ENCODE results near the gene PPP4R3A. TPM values are rescaled to one million over a fixed set of nuclear protein-coding genes. Genes with fewer than 3 reads are reported as not detected.

The PPP4R3A gene
- total RNA-seq, 3 donors from 2014 or later (not counting 1 experiment from before 2014, with no cell fraction given), result 168 to 216 (median 180) TPM

- no peaks in the 10 kb centered on the region for H3K27me3 ChIP-seq (ENCODE audit: control insufficient read depth, insufficient read depth, low read length)
- H3K9me3 Mint-ChIP-seq, result no peaks in the 10 kb centered on the region
Observed at GRCh38 chr14:91533623-91534022, 23.5 kb upstream of the PPP4R3A start.

GRCh38 chr14:91523972-91524371 is 13.9 kb upstream of the PPP4R3A start:
- Mint-ChIP-seq H3K36me3 (no peaks in the 10 kb centered on the region), H3K27ac (no peak overlapping the region), H3K4me3 (no peak overlapping the region), H3K9me3 (no peaks in the 10 kb centered on the region), H3K4me1 (peaks cover 12 to 13% of the 10 kb centered on the region in 2 donors), H3K27me3 (ENCODE audit: low read depth in 2 of 2) (peaks cover 0 to 5% of the 10 kb centered on the region in 2 donors)
- Histone ChIP-seq H3K27me3 (ENCODE audit: control insufficient read depth, insufficient read depth, low read length) (no peaks in the 10 kb centered on the region), H3K27ac (ENCODE audit: low read length) (no peak overlapping the region), H3K9me3 (ENCODE audit: control insufficient read depth, insufficient read depth, low read length) (no peaks in the 10 kb centered on the region), H3K36me3 (ENCODE audit: control insufficient read depth, insufficient read depth, low read length) (no peaks in the 10 kb centered on the region), H3K4me3 (ENCODE audit: low read length) (no peak overlapping the region), H3K4me1 (ENCODE audit: control insufficient read depth, insufficient read depth, low read length) (no peaks in the 10 kb centered on the region)
- intact Hi-C loops (cut with micrococcal nuclease), result no loop called here
- TF ChIP-seq CTCF (IDR thresholded peaks at IDR 0.05), result no peak
- WGBS (ENCODE audit: insufficient coverage), result 73% methylated on average over 3 of the region's 3 CpGs
- DNase-seq, result no peak
- ATAC-seq, result peak; percentile 51 to 66 (median 53)

More at GRCh38 chr14:91533623-91534022, 23.5 kb upstream of the PPP4R3A start:
- Histone ChIP-seq H3K4me3 (ENCODE audit: low read length) (no peak overlapping the region), H3K27ac (ENCODE audit: low read length) (no peak overlapping the region), H3K4me1 (ENCODE audit: control insufficient read depth, insufficient read depth, low read length) (no peaks in the 10 kb centered on the region), H3K36me3 (ENCODE audit: control insufficient read depth, insufficient read depth, low read length) (no peaks in the 10 kb centered on the region), H3K9me3 (ENCODE audit: control insufficient read depth, insufficient read depth, low read length) (no peaks in the 10 kb centered on the region)
- Mint-ChIP-seq H3K4me3 (no peak overlapping the region), H3K36me3 (no peaks in the 10 kb centered on the region), H3K4me1 (no peaks in the 10 kb centered on the region), H3K27ac (no peak overlapping the region), H3K27me3 (ENCODE audit: low read depth in 2 of 2) (peaks cover 11 to 13% of the 10 kb centered on the region in 2 donors)
- 80% methylated on average over 3 of the region's 3 CpGs for WGBS (ENCODE audit: insufficient coverage)
- ATAC-seq, result no peak
- intact Hi-C loops (cut with micrococcal nuclease), result no loop called here
- no peak for DNase-seq
- TF ChIP-seq CTCF (IDR thresholded peaks at IDR 0.05), result no peak

- no peak overlapping the region for H3K4me3 ChIP-seq (ENCODE audit: low read length)
- Mint-ChIP-seq H3K4me1 (peaks cover 12 to 13% of the 10 kb centered on the region in 2 donors), H3K27me3 (ENCODE audit: low read depth in 2 of 2) (peaks cover 9 to 10% of the 10 kb centered on the region in 2 donors), H3K4me3 (no peak overlapping the region), H3K36me3 (no peaks in the 10 kb centered on the region), H3K9me3 (no peaks in the 10 kb centered on the region), H3K27ac (no peak overlapping the region)
- no peaks in the 10 kb centered on the region for H3K4me1 ChIP-seq (ENCODE audit: control insufficient read depth, insufficient read depth, low read length)
- no peak for TF ChIP-seq CTCF (IDR thresholded peaks at IDR 0.05)
- no peaks in the 10 kb centered on the region for H3K9me3 ChIP-seq (ENCODE audit: control insufficient read depth, insufficient read depth, low read length)
- no peak for DNase-seq
- H3K27ac ChIP-seq (ENCODE audit: low read length), result no peak overlapping the region
- intact Hi-C loops (cut with micrococcal nuclease), result no loop called here
- no peaks in the 10 kb centered on the region for H3K36me3 ChIP-seq (ENCODE audit: control insufficient read depth, insufficient read depth, low read length)
- ATAC-seq, result peak in 1 of 3 donors; percentile 52
- no peaks in the 10 kb centered on the region for H3K27me3 ChIP-seq (ENCODE audit: control insufficient read depth, insufficient read depth, low read length)
Observed at GRCh38 chr14:91521061-91521640, 11.0 kb upstream of the PPP4R3A start.

GRCh38 chr14:91520138-91520537 is 10.0 kb upstream of the PPP4R3A start:
- Mint-ChIP-seq H3K27me3 (ENCODE audit: low read depth in 2 of 2) (peaks cover 9 to 10% of the 10 kb centered on the region in 2 donors), H3K4me3 (no peak overlapping the region), H3K9me3 (no peaks in the 10 kb centered on the region), H3K36me3 (no peaks in the 10 kb centered on the region), H3K4me1 (peaks cover 12 to 13% of the 10 kb centered on the region in 2 donors), H3K27ac (no peak overlapping the region)
- Histone ChIP-seq H3K27me3 (ENCODE audit: control insufficient read depth, insufficient read depth, low read length) (no peaks in the 10 kb centered on the region), H3K4me1 (ENCODE audit: control insufficient read depth, insufficient read depth, low read length) (no peaks in the 10 kb centered on the region), H3K27ac (ENCODE audit: low read length) (no peak overlapping the region), H3K4me3 (ENCODE audit: low read length) (no peak overlapping the region), H3K36me3 (ENCODE audit: control insufficient read depth, insufficient read depth, low read length) (no peaks in the 10 kb centered on the region), H3K9me3 (ENCODE audit: control insufficient read depth, insufficient read depth, low read length) (no peaks in the 10 kb centered on the region)
- intact Hi-C loops (cut with micrococcal nuclease), result no loop called here
- DNase-seq (no peak), ATAC-seq (no peak)
- WGBS (ENCODE audit: insufficient coverage), result 89% methylated on average over 2 of the region's 2 CpGs
- no peak for TF ChIP-seq CTCF (IDR thresholded peaks at IDR 0.05)

Measured in natural killer cell (primary cell).